IMR-90 (cell line): ENCODE results near the gene CHDH. TPM values are rescaled to one million over a fixed set of nuclear protein-coding genes. Genes with fewer than 3 reads are reported as not detected.

ENCODE experiments used
- ATAC-seq: fragments of 200-7000 bp; cut with Tn5 transposase; 2 replicates; pipeline ENCODE4 v1.9.1; 2020; ENCODE audit warnings: low read depth, mild to moderate bottlenecking, moderate library complexity
- Bru-seq: library from RNA; stranded (reverse); fragments of 400-500 nt; gene quantifications from one replicate; lab custom pipeline; 2021; lab: Mats Ljungman, UMichigan
- BruChase-seq, 2 experiments: library from RNA; stranded (reverse); fragments of 400-500 nt; gene quantifications; one replicate each; lab custom pipeline; 2021; lab: Mats Ljungman, UMichigan
- BruUV-seq: library from RNA; stranded (reverse); fragments of 400-500 nt; replicated peaks from 2 replicates; lab custom pipeline; 2021; lab: Mats Ljungman, UMichigan
- CTCF ChIA-PET: fragments of 300-600 bp; formaldehyde crosslinking; extraction: SDS; loops from one replicate; lab custom pipeline; 2021; ENCODE audit warnings: antibody characterized with exemption; lab: Yijun Ruan, JAX
- POLR2A ChIA-PET: fragments of 300-600 bp; sonication (Branson Sonifier 250); formaldehyde crosslinking; loops from one replicate; lab custom pipeline; 2022; ENCODE audit warnings: antibody characterized with exemption; ENCODE audit not compliant: unreplicated experiment; lab: Charles Lee
- DNase-seq: peaks from one replicate; pipeline ENCODE4 v3.0.0; 2013
- H2AFZ ChIP-seq: replicated peaks from 2 replicates; pipeline ENCODE3; 2013; ENCODE audit warnings: low read length, mild to moderate bottlenecking; ENCODE audit not compliant: poor library complexity
- H2AK5ac ChIP-seq: 2 replicates; pipeline ENCODE4 v1.6.1; 2013; ENCODE audit warnings: low read depth, low read length, inconsistent platforms
- H2AK9ac ChIP-seq: replicated peaks from 2 replicates; pipeline ENCODE3; 2013; ENCODE audit warnings: mild to moderate bottlenecking, low read depth, low read length, moderate library complexity; ENCODE audit not compliant: poor library complexity
- H2BK120ac ChIP-seq: 2 replicates; pipeline ENCODE4 v1.6.1; 2013; ENCODE audit warnings: low read depth, low read length, inconsistent platforms
- H2BK15ac ChIP-seq: 3 replicates; pipeline ENCODE4 v1.6.1; 2013; ENCODE audit warnings: low read depth, low read length, inconsistent platforms
- H2BK20ac ChIP-seq: 2 replicates; pipeline ENCODE4 v1.6.1; 2013; ENCODE audit warnings: low read depth, mild to moderate bottlenecking, inconsistent platforms, low read length, moderate library complexity
- H2BK5ac ChIP-seq: 2 replicates; pipeline ENCODE4 v1.6.1; 2013; ENCODE audit warnings: mild to moderate bottlenecking, low read depth, low read length, inconsistent platforms; ENCODE audit not compliant: poor library complexity, severe bottlenecking
- H3K14ac ChIP-seq: replicated peaks from 2 replicates; pipeline ENCODE4 v1.6.1; 2013; ENCODE audit warnings: low read depth, low read length, inconsistent platforms
- H3K18ac ChIP-seq: 2 replicates; pipeline ENCODE4 v1.6.1; 2013; ENCODE audit warnings: low read depth, low read length, control low read depth
- H3K23ac ChIP-seq: 2 replicates; pipeline ENCODE4 v1.6.1; 2013; ENCODE audit warnings: low read depth, low read length, inconsistent platforms
- H3K27ac ChIP-seq: 2 replicates; pipeline ENCODE4 v1.5.1; 2013; ENCODE audit warnings: mild to moderate bottlenecking, control low read depth, low read length; ENCODE audit not compliant: insufficient read depth
- H3K27me3 ChIP-seq: 2 replicates; pipeline ENCODE4 v1.6.1; 2013; ENCODE audit warnings: low read length; ENCODE audit not compliant: control insufficient read depth, insufficient read depth
- H3K36me3 ChIP-seq: 2 replicates; pipeline ENCODE4 v1.6.1; 2013; ENCODE audit warnings: low read length, mixed read lengths; ENCODE audit not compliant: control insufficient read depth, insufficient read depth
- H3K4ac ChIP-seq: 2 replicates; pipeline ENCODE4 v1.6.1; 2013; ENCODE audit warnings: low read depth, low read length, inconsistent platforms
- H3K4me1 ChIP-seq: 2 replicates; pipeline ENCODE4 v1.6.1; 2013; ENCODE audit warnings: low read length, mixed read lengths; ENCODE audit not compliant: control insufficient read depth, insufficient read depth
- H3K4me2 ChIP-seq: 2 replicates; pipeline ENCODE4 v1.6.1; 2013; ENCODE audit warnings: low read depth, mild to moderate bottlenecking, control low read depth, low read length, moderate library complexity
- H3K4me3 ChIP-seq: 2 replicates; pipeline ENCODE4 v1.5.1; 2013; ENCODE audit warnings: low read depth, mild to moderate bottlenecking, control low read depth, low read length, moderate library complexity; ENCODE audit not compliant: insufficient read depth
- H3K56ac ChIP-seq: 2 replicates; pipeline ENCODE4 v1.6.1; 2013; ENCODE audit warnings: low read length, inconsistent platforms; ENCODE audit not compliant: insufficient read depth; ENCODE audit errors: extremely low read depth
- H3K79me1 ChIP-seq, 2 experiments: 2 replicates each; pipeline ENCODE4 v1.6.1; 2013; ENCODE audit warnings: low read length in 2 of 2, inconsistent platforms in 1 of 2, low read depth in 1 of 2
- H3K9ac ChIP-seq: 2 replicates; pipeline ENCODE4 v1.6.1; 2013; ENCODE audit warnings: low read depth, low read length, control low read depth
- H3K9me1 ChIP-seq: 2 replicates; pipeline ENCODE4 v1.6.1; 2013; ENCODE audit warnings: low read length, inconsistent platforms; ENCODE audit not compliant: insufficient read depth
- H3K9me3 ChIP-seq: 2 replicates; pipeline ENCODE4 v1.6.1; 2013; ENCODE audit warnings: low read length; ENCODE audit not compliant: control insufficient read depth, insufficient read depth
- H4K20me1 ChIP-seq: 2 replicates; pipeline ENCODE4 v1.6.1; 2013; ENCODE audit warnings: low read length, inconsistent platforms; ENCODE audit not compliant: insufficient read depth
- H4K5ac ChIP-seq: 2 replicates; pipeline ENCODE4 v1.6.1; 2013; ENCODE audit warnings: mild to moderate bottlenecking, low read depth, low read length, control low read depth
- H4K8ac ChIP-seq, 2 experiments: 2 replicates each; pipeline ENCODE4 v1.6.1; 2013; ENCODE audit warnings: low read depth in 2 of 2, low read length in 2 of 2, control low read depth in 1 of 2, inconsistent platforms in 1 of 2
- H4K91ac ChIP-seq: 2 replicates; pipeline ENCODE4 v1.6.1; 2013; ENCODE audit warnings: low read depth, low read length, inconsistent platforms; ENCODE audit not compliant: insufficient read depth
- CTCF ChIP-seq: conservative IDR thresholded peaks from 2 replicates; pipeline ENCODE4 v1.5.1; 2012; ENCODE audit warnings: mild to moderate bottlenecking, low read depth, low read length, improper control_type of control experiment
- ELK1 ChIP-seq: fragments of 150-350 bp; IDR thresholded peaks from 2 replicates; pipeline ENCODE4 v1.6.1; 2016; ENCODE audit warnings: low read depth, mild to moderate bottlenecking, low read length, moderate library complexity, borderline replicate concordance
- FOS ChIP-seq: fragments of 150-350 bp; IDR thresholded peaks from 2 replicates; pipeline ENCODE4 v1.6.1; 2016; ENCODE audit warnings: low read depth, low read length
- MAZ ChIP-seq: IDR thresholded peaks from 2 replicates; pipeline ENCODE4 v1.6.1; 2012; ENCODE audit warnings: low read depth, mild to moderate bottlenecking, low read length, improper control_type of control experiment, moderate library complexity, borderline replicate concordance
- RCOR1 ChIP-seq: IDR thresholded peaks from 2 replicates; pipeline ENCODE4 v1.6.1; 2012; ENCODE audit warnings: mild to moderate bottlenecking, low read length, improper control_type of control experiment; ENCODE audit not compliant: insufficient replicate concordance
- WGBS, 2 experiments: methylation state at CpG; one replicate each; pipeline versions ENCODE4 v1.1.5 to v1.1.7; 2013; ENCODE audit warnings: missing lambda C conversion rate in 2 of 2; ENCODE audit not compliant: insufficient read length in 1 of 2; ENCODE audit errors: extremely low coverage in 2 of 2; 5-methylcytosine and 5-hydroxymethylcytosine counted together
- dilution Hi-C: fragments of 300-500 bp; cut with HindIII; formaldehyde crosslinking; loops from one replicate; pipeline ENCODE4 v1.14.3; 2018; ENCODE audit warnings: low sequenced_read_pairs; ENCODE audit not compliant: unreplicated experiment
- in situ Hi-C: fragments of 300-500 bp; cut with MboI; formaldehyde crosslinking; loops from 3 replicates; pipeline ENCODE4 v1.14.3; 2019; ENCODE audit warnings: low sequenced_read_pairs, inconsistent platforms, mixed read lengths
- intact Hi-C: fragments of 100-400 bp; cut with micrococcal nuclease; formaldehyde crosslinking; loops from 2 replicates; pipeline ENCODE4 v1.10.0; 2022
- long read RNA-seq: library from polyadenylated mRNA; unstranded; transcript quantifications from one replicate; pipeline ENCODE4 v2.0.0, GENCODE V29; 2021; ENCODE audit not compliant: unreplicated experiment
- polyA plus RNA-seq, 3 experiments: library from polyadenylated mRNA; depleted of rRNA; stranded (reverse); fragments of >200 nt; gene quantifications; 2 replicates each; pipeline ENCODE4 v1.2.3, GENCODE V29; 2012; ENCODE audit warnings: low replicate concordance in 1 of 3
- total RNA-seq: library from RNA; depleted of rRNA; stranded (reverse); fragments of >200 nt; gene quantifications from 2 replicates; pipeline ENCODE4 v1.2.3, GENCODE V29; 2012; rRNA removed

The CHDH gene
- under 0.01 and 0.28 TPM in 2 replicates for total RNA-seq
- 0.07 and 0.19 TPM in 2 replicates for polyA plus RNA-seq (2012; rRNA removed)
- polyA plus RNA-seq (2012; cell fraction: cytosol; rRNA removed), result 0.02 and 0.08 TPM in 2 replicates
- polyA plus RNA-seq (2012; cell fraction: nucleus; rRNA removed; ENCODE audit: low replicate concordance), result 0.23 and 0.29 TPM in 2 replicates
- percentile 13 among the genes with signal in this experiment for Bru-seq, nascent RNA
- percentile 13 among the genes with signal in this experiment for BruChase-seq, experiment 1, labeled RNA remaining after a 6-hour chase
- BruChase-seq, experiment 2, labeled RNA remaining after a 2-hour chase, result percentile 18 among the genes with signal in this experiment
- long read RNA-seq, result 0 reads

- no peak for DNase-seq
- Histone ChIP-seq H2BK20ac (no peak within 1 kb of the TSS), H3K4me2 (peak within 1 kb of the TSS; percentile 75), H2AFZ (peak within 1 kb of the TSS; percentile 90), H3K4me3 (peak within 1 kb of the TSS; percentile 42), H3K79me1 (no peaks in the 10 kb centered on the region), H2BK120ac (no peak within 1 kb of the TSS), H3K36me3 (no peaks in the 10 kb centered on the region), H2BK15ac (no peak within 1 kb of the TSS), H3K27ac (no peak within 1 kb of the TSS), H3K14ac (no peak within 1 kb of the TSS), H3K18ac (no peak within 1 kb of the TSS), H4K5ac (no peak within 1 kb of the TSS), H3K4me1 (no peaks in the 10 kb centered on the region; the same call in 1 of the 2 replicates), H2BK5ac (no peak within 1 kb of the TSS), H3K9me3 (peaks cover 3% of the 10 kb centered on the region; the same call in 1 of the 2 replicates), H4K91ac (no peak within 1 kb of the TSS), H2AK5ac (no peak within 1 kb of the TSS), H4K8ac (no peak within 1 kb of the TSS), H3K56ac (no peak within 1 kb of the TSS), H3K23ac (no peak within 1 kb of the TSS), H4K20me1 (no peaks in the 10 kb centered on the region), H3K9me1 (no peaks in the 10 kb centered on the region), H3K4ac (no peak within 1 kb of the TSS), H2AK9ac (peak within 1 kb of the TSS; percentile 50), H3K27me3 (peaks cover 58% of the 10 kb centered on the region), H3K9ac (no peak within 1 kb of the TSS; the same call in 1 of the 2 replicates)
- no TSS peak for BruUV-seq
- dilution Hi-C loops (no loop called here), in situ Hi-C loops (no loop called here), intact Hi-C loops (no loop called here)
- CTCF ChIA-PET, result no interaction called here
- 5% methylated on average over 52 of the region's 91 CpGs; no CpG with 5 or more reads in 1 of the 2 experiments for WGBS, 2 experiments
- peak; percentile 62 for ATAC-seq
- TF ChIP-seq ELK1, result no peak
- TF ChIP-seq RCOR1, result no peak
- TF ChIP-seq MAZ, result no peak
- no peak for TF ChIP-seq CTCF
- no peak for TF ChIP-seq FOS
- POLR2A ChIA-PET, result no interaction called here
These were observed at the start of gene CHDH, which contains the start of gene IL17RB for GRCh38 chr3:53846134-53846850. Gene CHDH (minus strand): TSS chr3:53846419. CDS start chr3:53824008, 22,411 bp downstream. Gene IL17RB (plus strand): TSS chr3:53846568. CDS start chr3:53846589, 21 bp downstream.
